ES-I3 (cell line): Measurements from ENCODE around the gene ETV6.
"Not testable (repeated sequence)": the region's sequence is repeated elsewhere in the genome, so short reads cannot be mapped to it uniquely, and the experiment has no call there.

ENCODE experiments used
- H3K36me3 ChIP-seq: 2 replicates; pipeline ENCODE4 v1.6.1; 2013; ENCODE audit warnings: mild to moderate bottlenecking, low read length, control low read depth, moderate library complexity; ENCODE audit not compliant: insufficient read depth
- H3K4me1 ChIP-seq: 2 replicates; pipeline ENCODE4 v1.6.1; 2013; ENCODE audit warnings: mild to moderate bottlenecking, control low read depth, low read length; ENCODE audit not compliant: insufficient read depth
- H3K9ac ChIP-seq: 2 replicates; pipeline ENCODE4 v1.6.1; 2013; ENCODE audit warnings: low read depth, mild to moderate bottlenecking, low read length, moderate library complexity
- H3K9me3 ChIP-seq: 2 replicates; pipeline ENCODE4 v1.6.1; 2013; ENCODE audit warnings: mild to moderate bottlenecking, low read length, moderate library complexity; ENCODE audit not compliant: control insufficient read depth, insufficient read depth

Gene ETV6

GRCh38 chr12:11894890-11895289, 245.4 kb downstream of the ETV6 start:
- H3K36me3 ChIP-seq = no peaks in the 10 kb centered on the region
- H3K4me1 ChIP-seq = no peaks in the 10 kb centered on the region; the same call in 1 of the 2 replicates
- peaks cover 3% of the 10 kb centered on the region; the same call in 1 of the 2 replicates for H3K9me3 ChIP-seq
- H3K9ac ChIP-seq = no peak overlapping the region

DNA sequence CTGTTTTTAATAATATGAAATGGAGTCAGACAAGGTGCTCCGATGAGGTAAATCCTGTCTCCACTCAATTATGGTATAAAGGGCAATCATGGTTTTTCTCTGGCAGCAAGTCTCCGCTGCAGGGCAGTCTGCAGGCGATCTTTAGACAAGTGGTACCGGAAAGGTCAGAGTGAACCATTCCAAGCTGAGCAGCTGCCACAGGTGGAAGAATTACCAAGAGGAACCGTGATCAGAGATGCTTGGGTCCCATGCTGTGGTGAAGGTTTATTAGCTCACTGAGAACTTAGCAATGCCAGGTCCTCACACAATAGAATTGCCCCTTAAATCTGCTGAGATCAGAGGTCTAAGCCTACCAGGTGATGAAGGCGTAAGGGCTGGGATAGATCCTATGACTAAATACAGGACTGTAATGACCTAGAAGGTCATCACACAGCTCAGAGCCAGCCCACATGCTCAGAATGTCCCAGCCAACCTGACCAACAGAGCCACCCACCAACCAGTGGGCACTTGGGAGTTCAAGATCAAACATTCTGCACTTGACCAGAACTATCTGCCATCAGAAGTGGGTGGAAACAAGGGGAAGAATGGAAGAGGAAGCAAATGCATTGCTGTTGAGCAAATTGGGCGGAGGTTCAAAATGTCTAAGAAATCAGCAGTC, 246.1 kb downstream of the ETV6 start:
- no peaks in the 10 kb centered on the region for H3K36me3 ChIP-seq
- H3K9ac ChIP-seq = no peak overlapping the region
- peaks cover 3% of the 10 kb centered on the region; the same call in 1 of the 2 replicates for H3K9me3 ChIP-seq
- H3K4me1 ChIP-seq = no peaks in the 10 kb centered on the region; the same call in 1 of the 2 replicates

- no peak overlapping the region for H3K9ac ChIP-seq
- no peaks in the 10 kb centered on the region; the same call in 1 of the 2 replicates for H3K4me1 ChIP-seq
- H3K36me3 ChIP-seq = no peaks in the 10 kb centered on the region
- H3K9me3 ChIP-seq = peaks cover 3% of the 10 kb centered on the region; the same call in 1 of the 2 replicates
Measured at GRCh38 chr12:11896417-11896929, 247.0 kb downstream of the ETV6 start.

- Histone ChIP-seq H3K4me1 (no peaks in the 10 kb centered on the region; the same call in 1 of the 2 replicates), H3K36me3 (no peaks in the 10 kb centered on the region), H3K9me3 (peaks cover 3% of the 10 kb centered on the region; the same call in 1 of the 2 replicates), H3K9ac (no peak overlapping the region)
Measured at GRCh38 chr12:11897923-11898322, 248.4 kb downstream of the ETV6 start.

DNA sequence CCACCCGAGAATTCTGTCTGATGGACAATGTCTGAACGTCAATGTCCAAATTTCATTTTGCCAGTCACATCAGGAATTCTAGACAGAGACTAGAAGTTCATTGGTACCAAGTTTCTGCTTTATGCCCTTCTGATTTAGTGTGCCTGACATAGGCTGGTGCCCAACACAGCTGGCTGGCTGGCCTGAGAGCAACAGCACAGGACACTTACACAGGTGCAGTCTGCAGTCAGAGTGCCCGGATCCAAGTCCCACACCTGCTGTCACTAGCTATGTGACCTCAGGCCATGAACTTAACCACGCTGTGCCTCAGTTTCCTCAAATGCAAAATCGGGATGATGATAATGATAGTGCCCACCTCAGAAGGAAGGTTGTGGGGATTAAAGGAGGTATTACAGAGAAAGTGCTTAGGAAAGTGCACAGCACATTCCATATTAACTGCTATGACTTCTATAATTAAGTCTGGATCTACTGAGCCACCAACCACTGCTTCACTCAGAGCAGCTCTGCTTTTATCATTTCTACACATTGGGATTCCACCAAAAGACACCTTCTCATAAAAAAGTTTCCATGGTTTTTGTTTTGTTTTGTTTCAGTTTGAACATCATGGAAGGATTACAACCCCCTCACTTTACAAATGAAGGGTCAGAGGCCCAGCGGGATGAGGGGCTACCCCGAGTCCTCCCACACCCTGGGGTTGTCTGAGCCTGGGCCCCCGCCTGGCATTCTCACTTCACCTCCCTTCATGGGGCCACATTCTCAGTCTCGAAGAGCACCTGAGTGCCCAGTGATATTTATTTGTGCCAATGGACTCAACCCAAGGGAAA, 252.4 kb downstream of the ETV6 start:
- H3K9me3 ChIP-seq = peaks cover 7% of the 10 kb centered on the region
- H3K9ac ChIP-seq = no peak overlapping the region
- H3K4me1 ChIP-seq = no peaks in the 10 kb centered on the region; the same call in 1 of the 2 replicates
- H3K36me3 ChIP-seq = no peaks in the 10 kb centered on the region

DNA sequence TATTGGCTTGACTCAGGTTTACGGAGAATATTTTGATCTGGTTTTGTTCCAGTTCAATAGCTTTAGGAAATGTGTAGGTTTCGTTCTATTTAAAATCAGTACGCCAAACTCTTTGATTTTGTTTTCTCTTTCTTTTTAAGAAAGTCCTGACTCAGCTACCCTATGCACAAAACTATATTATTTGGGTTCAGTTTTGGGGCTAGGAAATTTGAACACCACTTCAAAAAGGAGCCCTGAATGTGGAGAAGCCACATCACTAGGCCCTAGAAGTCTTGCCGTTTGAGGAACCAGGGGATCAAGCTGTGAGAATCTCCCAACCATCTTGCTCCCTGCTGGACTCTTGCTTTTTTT, 253.0 kb downstream of the ETV6 start:
- no peaks in the 10 kb centered on the region; the same call in 1 of the 2 replicates for H3K4me1 ChIP-seq

DNA sequence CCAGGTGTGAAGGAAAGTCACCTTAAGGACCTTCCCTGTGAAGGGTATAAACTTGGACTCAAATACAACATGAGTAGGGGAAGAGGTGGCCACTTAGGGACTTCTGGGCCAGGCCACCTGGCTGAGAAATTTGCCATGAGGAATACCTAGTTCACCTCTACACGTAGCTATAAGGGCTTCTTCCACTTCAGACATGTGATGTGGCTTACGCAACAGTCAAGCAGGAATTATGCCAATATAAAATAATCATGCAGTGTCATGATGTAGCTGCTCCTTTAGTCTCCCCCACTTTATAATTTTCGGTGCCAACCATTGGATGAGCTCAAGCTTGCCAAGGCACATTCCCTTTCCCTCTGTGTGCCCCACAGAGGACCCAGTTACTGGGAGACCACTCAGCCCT, 254.7 kb downstream of the ETV6 start:
- Histone ChIP-seq H3K36me3 (no peaks in the 10 kb centered on the region), H3K9me3 (peaks cover 12% of the 10 kb centered on the region; the same call in 1 of the 2 replicates), H3K9ac (no peak overlapping the region), H3K4me1 (no peaks in the 10 kb centered on the region)

More for the DNA sequence above, 253.0 kb downstream of the ETV6 start:
- H3K36me3 ChIP-seq = no peaks in the 10 kb centered on the region
- H3K9me3 ChIP-seq = peaks cover 12% of the 10 kb centered on the region
- H3K9ac ChIP-seq = no peak overlapping the region

DNA sequence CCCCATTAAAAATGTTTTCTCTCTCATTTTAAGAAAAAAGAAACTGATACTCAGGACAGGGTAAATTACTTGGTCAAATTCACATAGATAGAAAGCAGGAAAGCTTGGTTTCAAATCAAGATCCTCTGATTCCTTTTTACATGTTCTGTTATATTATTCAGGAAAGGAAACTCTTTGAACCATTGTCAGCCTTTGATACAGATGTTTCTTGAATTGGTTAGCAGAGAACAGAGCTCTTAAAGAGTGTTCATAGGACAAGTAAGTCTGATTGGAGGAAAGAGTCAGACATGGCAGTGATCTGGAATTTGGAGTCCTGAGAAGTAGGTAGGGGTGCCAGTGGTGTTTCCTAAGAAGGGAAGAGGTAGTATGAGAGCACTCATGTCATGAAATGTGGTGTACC, 256.1 kb downstream of the ETV6 start:
- H3K4me1 ChIP-seq = no peaks in the 10 kb centered on the region
- H3K9me3 ChIP-seq = peaks cover 12% of the 10 kb centered on the region; the same call in 1 of the 2 replicates
- H3K36me3 ChIP-seq = no peaks in the 10 kb centered on the region
- H3K9ac ChIP-seq = no peak overlapping the region

- no peaks in the 10 kb centered on the region for H3K4me1 ChIP-seq
- H3K36me3 ChIP-seq = no peaks in the 10 kb centered on the region
- H3K9ac ChIP-seq = no peak overlapping the region
- H3K9me3 ChIP-seq = peaks cover 12% of the 10 kb centered on the region; the same call in 1 of the 2 replicates
Measured at GRCh38 chr12:11906286-11906935, 256.9 kb downstream of the ETV6 start.

- Histone ChIP-seq H3K9me3 (peaks cover 12% of the 10 kb centered on the region; the same call in 1 of the 2 replicates), H3K9ac (no peak overlapping the region), H3K36me3 (no peaks in the 10 kb centered on the region), H3K4me1 (no peaks in the 10 kb centered on the region)
Measured at GRCh38 chr12:11907625-11908024, 258.2 kb downstream of the ETV6 start.

GRCh38 chr12:11909406-11909805, 259.9 kb downstream of the ETV6 start:
- H3K9ac ChIP-seq, H3K4me1 ChIP-seq, H3K36me3 ChIP-seq: not testable (repeated sequence)
- H3K9me3 ChIP-seq = peaks cover 12% of the 10 kb centered on the region; the same call in 1 of the 2 replicates

DNA sequence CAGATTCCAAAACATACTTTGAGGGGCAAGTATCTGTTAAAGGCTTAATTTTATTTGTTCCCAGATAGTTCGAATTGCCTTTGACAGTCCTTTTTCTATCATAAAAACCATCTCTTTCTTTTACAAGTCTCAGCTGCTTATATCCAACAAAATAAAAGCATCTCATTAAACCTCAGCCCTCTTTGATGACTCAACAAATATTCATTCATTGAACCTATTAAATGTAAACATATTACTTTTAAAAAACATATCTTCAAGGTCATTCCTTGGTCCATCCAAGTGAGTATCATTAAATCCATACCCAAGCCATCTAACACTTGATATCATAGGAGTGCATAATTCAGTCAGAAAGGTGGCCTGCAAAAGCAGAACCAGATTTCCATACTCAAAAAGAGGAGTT, 266.6 kb downstream of the ETV6 start:
- Histone ChIP-seq H3K36me3 (no peaks in the 10 kb centered on the region), H3K9me3 (no peaks in the 10 kb centered on the region), H3K4me1 (no peaks in the 10 kb centered on the region), H3K9ac (no peak overlapping the region)

- Histone ChIP-seq H3K36me3 (no peaks in the 10 kb centered on the region), H3K4me1 (no peaks in the 10 kb centered on the region), H3K9me3 (no peaks in the 10 kb centered on the region), H3K9ac (no peak overlapping the region)
Measured at GRCh38 chr12:11916771-11917170, 267.3 kb downstream of the ETV6 start.

- Histone ChIP-seq H3K9ac (no peak overlapping the region), H3K4me1 (no peaks in the 10 kb centered on the region), H3K36me3 (no peaks in the 10 kb centered on the region), H3K9me3 (no peaks in the 10 kb centered on the region)
Measured at GRCh38 chr12:11917501-11917900, 268.0 kb downstream of the ETV6 start.
